ENCODE measurements around the gene RIMS4.

Gene RIMS4

GRCh38 chr20:44799691-44800090 is 10.7 kb downstream of the RIMS4 start:
- no peak for TF ChIP-seq CTCF (IDR thresholded peaks at IDR 0.05; ENCODE audit: borderline replicate concordance, insufficient read depth, low read depth, low read length)

GRCh38 chr20:44796758-44797457 is 13.4 kb downstream of the RIMS4 start:
- no peak overlapping the region for H3K4me3 ChIP-seq (ENCODE audit: low read depth, low read length)
- no peak for TF ChIP-seq CTCF (IDR thresholded peaks at IDR 0.05; ENCODE audit: borderline replicate concordance, insufficient read depth, low read depth, low read length)

More at GRCh38 chr20:44799691-44800090, 10.7 kb downstream of the RIMS4 start:
- no peak overlapping the region for H3K4me3 ChIP-seq (ENCODE audit: low read depth, low read length)

GRCh38 chr20:44796311-44796710 is 14.0 kb downstream of the RIMS4 start:
- H3K4me3 ChIP-seq (ENCODE audit: low read depth, low read length), result no peak overlapping the region
- TF ChIP-seq CTCF (IDR thresholded peaks at IDR 0.05; ENCODE audit: borderline replicate concordance, insufficient read depth, low read depth, low read length), result no peak

GRCh38 chr20:44795836-44796235 is 14.5 kb downstream of the RIMS4 start:
- no peak overlapping the region for H3K4me3 ChIP-seq (ENCODE audit: low read depth, low read length)
- TF ChIP-seq CTCF (IDR thresholded peaks at IDR 0.05; ENCODE audit: borderline replicate concordance, insufficient read depth, low read depth, low read length), result no peak

GRCh38 chr20:44792796-44793195 is 17.6 kb downstream of the RIMS4 start:
- H3K4me3 ChIP-seq (ENCODE audit: low read depth, low read length), result no peak overlapping the region
- TF ChIP-seq CTCF (IDR thresholded peaks at IDR 0.05; ENCODE audit: borderline replicate concordance, insufficient read depth, low read depth, low read length), result no peak

- H3K4me3 ChIP-seq (ENCODE audit: low read depth, low read length), result no peak overlapping the region
- no peak for TF ChIP-seq CTCF (IDR thresholded peaks at IDR 0.05; ENCODE audit: borderline replicate concordance, insufficient read depth, low read depth, low read length)
Measured at GRCh38 chr20:44790638-44791393, 19.5 kb downstream of the RIMS4 start.
